Endothelial cell of umbilical vein (primary cell): ENCODE data around the gene RXYLT1. TPM values are rescaled to one million over a fixed set of nuclear protein-coding genes. Genes with fewer than 3 reads are reported as not detected.

Experiments used
- BruUV-seq: library from RNA; stranded (reverse); fragments of 400-500 nt; replicated peaks from 2 replicates; lab custom pipeline; 2021; lab: Mats Ljungman, UMichigan
- CTCF ChIA-PET: fragments of 300-600, 350-600 bp; sonication (Branson Sonifier 250); formaldehyde crosslinking; loops from one replicate; lab custom pipeline; 2021; ENCODE audit warnings: antibody characterized with exemption, inconsistent platforms; lab: Charles Lee
- POLR2A ChIA-PET: fragments of 300-600, 350-600 bp; sonication (Branson Sonifier 250); formaldehyde crosslinking; loops from one replicate; lab custom pipeline; 2021; ENCODE audit warnings: antibody characterized with exemption, inconsistent platforms; lab: Charles Lee
- DNase-seq: peaks from one replicate; pipeline ENCODE4 v3.0.0-alpha.2; 2011; ENCODE audit warnings: low read depth, low spot score
- FAIRE-seq: peaks from 2 replicates; lab custom pipeline; 2011; peaks lifted over from hg19 to GRCh38; lab: Jason Lieb, UNC
- H2AFZ ChIP-seq: 2 replicates; pipeline ENCODE4 v1.6.0; 2012; ENCODE audit warnings: low read depth, low read length, control low read depth, inconsistent platforms
- H3K27ac ChIP-seq: 2 replicates; pipeline ENCODE4 v1.5.1; 2011; ENCODE audit warnings: low read depth, mild to moderate bottlenecking, control low read depth, low read length, moderate library complexity; ENCODE audit not compliant: insufficient read depth
- H3K27me3 ChIP-seq, 2 experiments: 2 replicates each; pipeline versions ENCODE4 v1.6.0 to v1.6.1; 2011; ENCODE audit warnings: low read length in 2 of 2, mixed read lengths in 1 of 2; ENCODE audit not compliant: control insufficient read depth in 2 of 2, insufficient read depth in 2 of 2
- H3K36me3 ChIP-seq, 2 experiments: 2 replicates in 1 of 2; 3 replicates in 1 of 2; pipeline ENCODE4 v1.5.1; 2011; ENCODE audit warnings: low read length in 2 of 2, mild to moderate bottlenecking in 1 of 2, moderate library complexity in 1 of 2; ENCODE audit not compliant: control insufficient read depth in 2 of 2, insufficient read depth in 2 of 2; ENCODE audit errors: extremely low read depth in 1 of 2
- H3K4me1 ChIP-seq: 3 replicates; pipeline ENCODE4 v1.5.1; 2011; ENCODE audit warnings: mild to moderate bottlenecking, low read length; ENCODE audit not compliant: control insufficient read depth, insufficient read depth; ENCODE audit errors: extremely low read depth
- H3K4me2 ChIP-seq: 2 replicates; pipeline ENCODE4 v1.6.1; 2011; ENCODE audit warnings: low read length, control low read depth, mixed read lengths; ENCODE audit not compliant: insufficient read depth
- H3K4me3 ChIP-seq, 3 experiments: fragments of 200-600 bp in 1 of 3; sonication (generic), shearing (Covaris generic) in 1 of 3; replicated peaks in 1 of 3; 2 replicates each; pipeline ENCODE4 v1.5.1; 2011 to 2016; ENCODE audit warnings: control low read depth in 3 of 3, low read length in 3 of 3, mild to moderate bottlenecking in 2 of 3, inconsistent platforms in 1 of 3, low read depth in 1 of 3, moderate library complexity in 1 of 3; ENCODE audit not compliant: insufficient read depth in 1 of 3
- H3K79me2 ChIP-seq: 2 replicates; pipeline ENCODE4 v1.6.0; 2012; ENCODE audit warnings: low read length, inconsistent platforms; ENCODE audit not compliant: control insufficient read depth, insufficient read depth
- H3K9ac ChIP-seq: replicated peaks from 2 replicates; pipeline ENCODE3; 2011; ENCODE audit warnings: low read length, control low read depth; ENCODE audit not compliant: insufficient read depth; ENCODE audit errors: extremely low read depth
- H3K9me1 ChIP-seq: replicated peaks from 3 replicates; pipeline ENCODE4 v1.6.0; 2011; ENCODE audit warnings: mild to moderate bottlenecking, low read length; ENCODE audit not compliant: control insufficient read depth, insufficient read depth; ENCODE audit errors: extremely low read depth
- H3K9me3 ChIP-seq: replicated peaks from 2 replicates; pipeline ENCODE4 v1.5.1; 2012; ENCODE audit warnings: low read length, inconsistent platforms; ENCODE audit not compliant: control insufficient read depth, insufficient read depth
- H4K20me1 ChIP-seq: replicated peaks from 2 replicates; pipeline ENCODE3; 2011; ENCODE audit warnings: mild to moderate bottlenecking, low read length; ENCODE audit not compliant: control insufficient read depth, insufficient read depth; ENCODE audit errors: extremely low read depth
- CTCF ChIP-seq, 2 donors: IDR thresholded peaks; 1 replicate in 1 of 2; 2 replicates in 1 of 2; pipeline ENCODE4 v1.5.1; 2011; ENCODE audit warnings: low read length in 2 of 2, mild to moderate bottlenecking in 2 of 2, moderate library complexity in 2 of 2, control low read depth in 1 of 2, inconsistent platforms in 1 of 2, low read depth in 1 of 2; ENCODE audit not compliant: insufficient read depth in 1 of 2; ENCODE audit errors: extremely low read depth in 1 of 2
- EZH2 ChIP-seq: IDR thresholded peaks from 2 replicates; pipeline ENCODE4 v1.6.1; 2012; ENCODE audit warnings: borderline replicate concordance, low read depth, mild to moderate bottlenecking, moderate library complexity, low read length, inconsistent platforms; ENCODE audit not compliant: severe bottlenecking
- FOS ChIP-seq: IDR thresholded peaks from 2 replicates; pipeline ENCODE4 v1.6.1; 2011; ENCODE audit warnings: mild to moderate bottlenecking, low read length, moderate library complexity, borderline replicate concordance; ENCODE audit not compliant: insufficient read depth
- GATA2 ChIP-seq: IDR thresholded peaks from 2 replicates; pipeline ENCODE4 v1.7.0; 2011; ENCODE audit warnings: low read depth, mild to moderate bottlenecking, moderate library complexity, mixed read lengths, low read length; ENCODE audit not compliant: insufficient read length, insufficient read depth
- JUN ChIP-seq: IDR thresholded peaks from 2 replicates; pipeline ENCODE4 v1.6.1; 2011; ENCODE audit warnings: borderline replicate concordance, low read depth; ENCODE audit not compliant: insufficient read length, insufficient read depth
- MAX ChIP-seq: IDR thresholded peaks from 2 replicates; pipeline ENCODE4 v1.6.1; 2011; ENCODE audit not compliant: insufficient read depth, insufficient read length
- MYC ChIP-seq: IDR thresholded peaks from one replicate; pipeline ENCODE4 v1.6.1; 2011; ENCODE audit warnings: mild to moderate bottlenecking, low read depth, low read length
- POLR2A ChIP-seq: IDR thresholded peaks from 2 replicates; pipeline ENCODE4 v1.6.1; 2012; ENCODE audit warnings: low read depth, mild to moderate bottlenecking, control low read depth, low read length
- POLR2AphosphoS5 ChIP-seq: IDR thresholded peaks from 2 replicates; pipeline ENCODE4 v1.6.1; 2012; ENCODE audit warnings: low read depth, mild to moderate bottlenecking, control low read depth, low read length, moderate library complexity; ENCODE audit not compliant: insufficient read depth
- dilution Hi-C: fragments of 300-500 bp; cut with MboI; formaldehyde crosslinking; loops from one replicate; pipeline ENCODE4 v1.15.0; 2019; ENCODE audit warnings: low sequenced_read_pairs; ENCODE audit not compliant: extremely low pct_ligation_motif_present
- intact Hi-C: fragments of 100-400 bp; cut with micrococcal nuclease; formaldehyde crosslinking; loops from one replicate; pipeline ENCODE4 v1.10.0; 2022
- polyA plus RNA-seq, 4 experiments: library from polyadenylated mRNA; depleted of rRNA in 3 of 4; stranded (reverse) in 3 of 4; unstranded in 1 of 4; fragments of >200 nt; gene quantifications; 2 replicates each; pipeline versions ENCODE4 v1.2.1 to v1.2.3, GENCODE V29; 2011 to 2012; ENCODE audit warnings: missing spikeins in 1 of 4
- total RNA-seq: library from RNA; stranded (reverse); gene quantifications from 2 replicates; pipeline ENCODE4 v1.2.3, GENCODE V29; 2021

RXYLT1 gene
- total and polyA plus RNA-seq, 2 donors (not counting 3 experiments of a cell fraction or from before 2014, with no cell fraction given) = 8.1 to 13.1 TPM

- no peak for FAIRE-seq
- CTCF ChIA-PET = interaction anchor here (0.6 to 3.8 kb wide), 7 partner anchors 10 to 615 kb away, joined by 3 to 23 read pairs (median 5); no protein-coding TSS in a partner anchor
These were observed 13.2 kb upstream of the RXYLT1 start for GRCh38 chr12:63766498-63766897.

More at GRCh38 chr12:63766498-63766897, 13.2 kb upstream of the RXYLT1 start:
- H2AFZ ChIP-seq = no peak overlapping the region
- no peaks in the 10 kb centered on the region for H3K4me1 ChIP-seq
- no TSS peak for BruUV-seq
- DNase-seq = no peak
- no peaks in the 10 kb centered on the region for H3K79me2 ChIP-seq
- H3K36me3 ChIP-seq = no peaks in the 10 kb centered on the region
- no peak overlapping the region for H3K27ac ChIP-seq
- H3K9ac ChIP-seq = no peak overlapping the region
- peaks cover 0 to 8% of the 10 kb centered on the region in 2 experiments for H3K27me3 ChIP-seq
- intact Hi-C loops = loop anchor here (10.0 kb wide), 1 partner anchor 662 kb away; no protein-coding TSS in a partner anchor
- no peaks in the 10 kb centered on the region for H3K9me1 ChIP-seq
- H4K20me1 ChIP-seq = no peaks in the 10 kb centered on the region
- POLR2A ChIA-PET = no interaction called here
- no peaks in the 10 kb centered on the region for H3K9me3 ChIP-seq
- no peak overlapping the region for H3K4me2 ChIP-seq
- dilution Hi-C loops = no loop called here
- no peak for TF ChIP-seq EZH2
- TF ChIP-seq POLR2AphosphoS5 = no peak
- TF ChIP-seq JUN = no peak
- no peak for TF ChIP-seq MYC
- TF ChIP-seq CTCF (IDR thresholded peaks at IDR 0.05; ENCODE audit: extremely low read depth in 1 of 2, insufficient read depth in 1 of 2, low read depth in 1 of 2, low read length in 2 of 2) = no peak
- TF ChIP-seq POLR2A = no peak
- TF ChIP-seq MAX = no peak
- TF ChIP-seq GATA2 = no peak
- no peak for TF ChIP-seq FOS
- H3K4me3 ChIP-seq = no peak overlapping the region
